ENCODE results near the gene CEP68. TPM values are rescaled to one million over a fixed set of nuclear protein-coding genes. Genes with fewer than 3 reads are reported as not detected.

The CEP68 gene
- total and polyA plus RNA-seq, 12 donors, result 5.6 to 19.3 (median 10.7) TPM

DNA sequence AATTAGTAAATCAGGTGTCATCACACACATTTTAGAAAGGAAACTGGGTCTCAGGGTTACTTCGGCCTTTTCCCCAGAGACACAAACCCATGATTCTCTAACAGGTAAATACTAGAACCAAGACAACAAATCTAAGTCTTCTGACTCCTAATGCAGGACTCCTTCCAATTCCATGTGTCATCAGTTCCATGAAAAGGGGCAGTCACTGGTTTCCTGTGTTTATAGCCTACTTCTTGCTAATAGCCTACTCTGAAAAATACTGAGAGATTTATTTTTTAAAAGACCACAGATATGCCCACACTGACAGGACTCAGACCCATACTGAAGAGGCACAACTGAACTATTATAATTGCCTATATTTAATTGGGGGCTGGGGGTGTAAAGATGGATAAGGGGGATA is 40.7 kb downstream of the CEP68 start:
- H3K9me3 ChIP-seq (replicated peaks in 1 of 3), result no peaks in the 10 kb centered on the region
- no peak overlapping the region for H3K4me3 ChIP-seq
- H3K27ac ChIP-seq, result peak overlapping the region in 2 of 5 donors; percentile 2 to 47
- TF ChIP-seq, protein P1, sequence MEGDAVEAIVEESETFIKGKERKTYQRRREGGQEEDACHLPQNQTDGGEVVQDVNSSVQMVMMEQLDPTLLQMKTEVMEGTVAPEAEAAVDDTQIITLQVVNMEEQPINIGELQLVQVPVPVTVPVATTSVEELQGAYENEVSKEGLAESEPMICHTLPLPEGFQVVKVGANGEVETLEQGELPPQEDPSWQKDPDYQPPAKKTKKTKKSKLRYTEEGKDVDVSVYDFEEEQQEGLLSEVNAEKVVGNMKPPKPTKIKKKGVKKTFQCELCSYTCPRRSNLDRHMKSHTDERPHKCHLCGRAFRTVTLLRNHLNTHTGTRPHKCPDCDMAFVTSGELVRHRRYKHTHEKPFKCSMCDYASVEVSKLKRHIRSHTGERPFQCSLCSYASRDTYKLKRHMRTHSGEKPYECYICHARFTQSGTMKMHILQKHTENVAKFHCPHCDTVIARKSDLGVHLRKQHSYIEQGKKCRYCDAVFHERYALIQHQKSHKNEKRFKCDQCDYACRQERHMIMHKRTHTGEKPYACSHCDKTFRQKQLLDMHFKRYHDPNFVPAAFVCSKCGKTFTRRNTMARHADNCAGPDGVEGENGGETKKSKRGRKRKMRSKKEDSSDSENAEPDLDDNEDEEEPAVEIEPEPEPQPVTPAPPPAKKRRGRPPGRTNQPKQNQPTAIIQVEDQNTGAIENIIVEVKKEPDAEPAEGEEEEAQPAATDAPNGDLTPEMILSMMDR (IDR thresholded peaks at IDR 0.05), result no peak
- no peak for TF ChIP-seq POLR2A (IDR thresholded peaks at IDR 0.05)
- peaks cover 8 to 39% of the 10 kb centered on the region in 2 donors for H3K4me1 ChIP-seq (replicated peaks in 1 of 2)
- peaks cover 0 to 52% of the 10 kb centered on the region in 2 donors for H3K36me3 ChIP-seq (replicated peaks in 1 of 2)
- intact Hi-C loops (cut with DNase I), result no loop called here
- no peak for DNase-seq
- 71 to 100% (median 85%) methylated on average over 1 of the region's 1 CpG for WGBS, 4 donors
- no peaks in the 10 kb centered on the region for H3K27me3 ChIP-seq

DNA sequence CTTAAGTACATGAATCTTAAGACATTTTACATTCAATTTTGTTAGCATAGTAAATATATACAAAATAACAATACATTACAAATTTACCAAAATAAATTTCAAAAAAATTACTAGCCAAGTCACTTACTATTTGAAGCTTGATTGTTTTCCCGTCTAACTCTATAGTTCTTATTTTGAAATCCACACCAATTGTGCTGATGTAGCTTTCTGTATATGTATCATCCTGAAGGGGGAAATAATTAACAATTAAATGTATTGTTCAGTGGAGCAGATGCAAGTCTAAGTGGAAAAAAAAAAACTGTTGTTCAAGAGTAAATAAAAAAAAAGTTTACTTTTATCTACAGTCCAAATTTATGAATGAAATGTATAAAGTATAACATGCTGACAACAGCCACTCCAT is 41.6 kb downstream of the CEP68 start:
- Histone ChIP-seq H3K27me3 (no peaks in the 10 kb centered on the region), H3K9me3 (replicated peaks in 1 of 3) (no peaks in the 10 kb centered on the region), H3K36me3 (replicated peaks in 1 of 2) (peaks cover 0 to 46% of the 10 kb centered on the region in 2 donors), H3K4me3 (no peak overlapping the region), H3K4me1 (replicated peaks in 1 of 2) (peaks cover 17 to 47% of the 10 kb centered on the region in 2 donors), H3K27ac (no peak overlapping the region)
- TF ChIP-seq, protein P1 (IDR thresholded peaks at IDR 0.05), result no peak
- TF ChIP-seq POLR2A (IDR thresholded peaks at IDR 0.05), result no peak
- 50 to 62% (median 57%) methylated on average over 1 of the region's 1 CpG for WGBS, 4 donors
- DNase-seq, result no peak
- intact Hi-C loops (cut with DNase I), result no loop called here

DNA sequence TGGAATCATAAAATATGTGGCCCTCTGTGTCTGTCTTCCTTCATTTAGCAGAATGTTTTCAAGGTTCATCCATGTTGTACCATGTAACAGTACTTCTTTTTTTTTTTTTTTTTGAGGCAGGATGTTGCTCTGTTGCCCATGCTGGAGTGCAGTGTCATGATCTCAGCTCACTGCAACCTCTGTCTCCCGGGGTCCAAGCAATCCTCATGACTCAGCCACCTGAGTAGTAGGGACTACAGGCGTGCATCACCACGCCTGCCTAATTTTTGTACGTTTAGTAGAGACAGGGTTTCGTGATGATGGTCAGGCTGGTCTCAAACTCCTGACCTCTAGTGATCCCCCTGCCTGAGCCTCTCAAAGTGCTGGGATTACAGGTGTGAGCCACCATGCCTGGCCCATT is 42.5 kb downstream of the CEP68 start:
- no peak for DNase-seq
- peaks cover 0 to 42% of the 10 kb centered on the region in 2 donors for H3K36me3 ChIP-seq (replicated peaks in 1 of 2)
- TF ChIP-seq, protein P1 (IDR thresholded peaks at IDR 0.05), result no peak
- H3K9me3 ChIP-seq (replicated peaks in 1 of 3), result no peaks in the 10 kb centered on the region
- WGBS, 4 donors, result 86 to 94% (median 89%) methylated on average over 3 to 5 of the region's 5 CpGs
- H3K27me3 ChIP-seq, result no peaks in the 10 kb centered on the region
- intact Hi-C loops (cut with DNase I), result no loop called here
- H3K27ac ChIP-seq, result no peak overlapping the region
- H3K4me3 ChIP-seq, result no peak overlapping the region
- peaks cover 19 to 56% of the 10 kb centered on the region in 2 donors for H3K4me1 ChIP-seq (replicated peaks in 1 of 2)

DNA sequence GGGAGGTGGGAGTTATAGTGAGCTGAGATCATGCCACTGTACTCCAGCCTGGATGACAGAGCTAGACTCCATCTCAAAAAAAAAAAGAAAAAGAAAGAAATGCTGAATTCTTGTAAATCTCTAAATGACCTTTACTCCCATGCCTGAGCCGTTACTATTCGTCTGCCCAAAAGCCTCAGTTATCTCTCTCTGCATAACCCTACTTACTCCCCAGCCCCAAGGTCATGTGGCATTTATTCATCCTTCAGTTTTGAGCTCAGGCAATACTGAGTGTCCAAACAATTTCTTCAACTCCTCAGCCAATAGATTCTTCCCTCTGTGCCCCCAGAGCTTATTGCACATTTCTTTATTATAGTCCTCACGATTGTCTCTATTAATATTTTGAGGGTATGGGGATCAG is 44.9 kb downstream of the CEP68 start:
- H3K27ac ChIP-seq, result peak overlapping the region in 3 of 5 donors; percentile 30 to 46 (median 37)
- peaks cover 0 to 30% of the 10 kb centered on the region in 2 donors for H3K36me3 ChIP-seq (replicated peaks in 1 of 2)
- intact Hi-C loops (cut with DNase I), result no loop called here
- TF ChIP-seq, protein P1 (IDR thresholded peaks at IDR 0.05), result no peak
- no peak for TF ChIP-seq POLR2A (IDR thresholded peaks at IDR 0.05)
- no peaks in the 10 kb centered on the region for H3K27me3 ChIP-seq
- H3K9me3 ChIP-seq (replicated peaks in 1 of 3), result no peaks in the 10 kb centered on the region
- peaks cover 19 to 56% of the 10 kb centered on the region in 2 donors for H3K4me1 ChIP-seq (replicated peaks in 1 of 2)
- 33 to 46% (median 40%) methylated on average over 3 of the region's 3 CpGs for WGBS, 4 donors
- peak in 3 of 7 donors; percentile 31 to 51 (median 40) for DNase-seq
- H3K4me3 ChIP-seq, result no peak overlapping the region
